Kidney (tissue), 14 donors: ENCODE results near the gene PRM3. TPM values are rescaled to one million over a fixed set of nuclear protein-coding genes. Genes with fewer than 3 reads are reported as not detected.
A peak's percentile ranks its signal among the peaks of the same experiment; 100 is the strongest.

ENCODE experiments used
- DNase-seq, 5 donors: peaks; one replicate each; pipeline ENCODE4 v3.0.0-alpha.2; 2013 to 2020
- FAIRE-seq: peaks from 2 replicates; lab custom pipeline; 2012; peaks lifted over from hg19 to GRCh38; lab: Jason Lieb, UNC
- H3K27ac ChIP-seq, 2 donors: one replicate each; pipeline ENCODE4 v1.7.0; 2013; ENCODE audit warnings: low read depth in 2 of 2, low read length in 2 of 2, inconsistent platforms in 1 of 2
- H3K27me3 ChIP-seq: one replicate; pipeline ENCODE4 v1.7.1; 2013; ENCODE audit warnings: low read length, inconsistent platforms; ENCODE audit not compliant: control insufficient read depth, insufficient read depth
- H3K36me3 ChIP-seq, 3 donors: one replicate each; pipeline versions ENCODE4 v1.7.0 to v1.7.1; 2013; ENCODE audit warnings: low read length in 3 of 3, control low read depth in 1 of 3, inconsistent platforms in 1 of 3; ENCODE audit not compliant: insufficient read depth in 3 of 3, control insufficient read depth in 2 of 3
- H3K4me1 ChIP-seq, 3 donors: one replicate each; pipeline versions ENCODE4 v1.7.0 to v1.7.1; 2013; ENCODE audit warnings: low read length in 3 of 3, inconsistent platforms in 1 of 3, low read depth in 1 of 3; ENCODE audit not compliant: control insufficient read depth in 2 of 3, insufficient read depth in 2 of 3
- H3K4me3 ChIP-seq, 3 donors: one replicate each; pipeline versions ENCODE4 v1.7.0 to v1.8.1; 2013; ENCODE audit warnings: low read length in 3 of 3, control low read depth in 1 of 3, inconsistent platforms in 1 of 3
- H3K9ac ChIP-seq, 3 donors: one replicate each; pipeline versions ENCODE4 v1.7.0 to v1.7.1; 2013; ENCODE audit warnings: low read length in 3 of 3, control low read depth in 1 of 3, inconsistent platforms in 1 of 3
- H3K9me3 ChIP-seq, 3 donors: one replicate each; pipeline versions ENCODE4 v1.7.0 to v1.7.1; 2013; ENCODE audit warnings: low read length in 3 of 3, control low read depth in 1 of 3, inconsistent platforms in 1 of 3; ENCODE audit not compliant: control insufficient read depth in 2 of 3, insufficient read depth in 1 of 3
- intact Hi-C: fragments of 100-400 bp; cut with DNase I; formaldehyde crosslinking; loops from one replicate; pipeline ENCODE4 v1.11.1; 2022
- polyA plus RNA-seq: library from polyadenylated mRNA; stranded (reverse); fragments of 350-450 nt; fragmentation: Illumina TruSeq; extraction: RNeasy Lipid Tissue Mini Kit (QIAGEN cat#74804); gene quantifications from one replicate; pipeline ENCODE4 v1.2.3, GENCODE V29; 2014; ENCODE audit warnings: low read depth, low replicate concordance; ENCODE audit not compliant: insufficient read depth
- total RNA-seq: library from RNA; stranded (reverse); fragmentation: NEBNext Ultra II Directional; extraction: Animal tissue kit (Norgen Biotek cat#: 25700); gene quantifications from one replicate; pipeline ENCODE4 v1.2.1, GENCODE V29; 2021
- TF ChIP-seq, protein P1 (sequence below): IDR thresholded peaks from 3 replicates; pipeline ENCODE4 v1.5.1; 2012; ENCODE audit warnings: mild to moderate bottlenecking, moderate library complexity, borderline replicate concordance; ENCODE audit not compliant: insufficient read depth; ENCODE audit errors: extremely low read depth
- donor health status: control.
- donor health status: control.
- donor health status: control.
- donor health status: control.
- donor health status: control.
- donor health status: DM: yes; HTN: yes; CAD: no.
- donor health status: Normal renal cell carcinoma (clear cell type).

The PRM3 gene
- total and polyA plus RNA-seq, 2 donors from 2014 or later = not detected

DNA sequence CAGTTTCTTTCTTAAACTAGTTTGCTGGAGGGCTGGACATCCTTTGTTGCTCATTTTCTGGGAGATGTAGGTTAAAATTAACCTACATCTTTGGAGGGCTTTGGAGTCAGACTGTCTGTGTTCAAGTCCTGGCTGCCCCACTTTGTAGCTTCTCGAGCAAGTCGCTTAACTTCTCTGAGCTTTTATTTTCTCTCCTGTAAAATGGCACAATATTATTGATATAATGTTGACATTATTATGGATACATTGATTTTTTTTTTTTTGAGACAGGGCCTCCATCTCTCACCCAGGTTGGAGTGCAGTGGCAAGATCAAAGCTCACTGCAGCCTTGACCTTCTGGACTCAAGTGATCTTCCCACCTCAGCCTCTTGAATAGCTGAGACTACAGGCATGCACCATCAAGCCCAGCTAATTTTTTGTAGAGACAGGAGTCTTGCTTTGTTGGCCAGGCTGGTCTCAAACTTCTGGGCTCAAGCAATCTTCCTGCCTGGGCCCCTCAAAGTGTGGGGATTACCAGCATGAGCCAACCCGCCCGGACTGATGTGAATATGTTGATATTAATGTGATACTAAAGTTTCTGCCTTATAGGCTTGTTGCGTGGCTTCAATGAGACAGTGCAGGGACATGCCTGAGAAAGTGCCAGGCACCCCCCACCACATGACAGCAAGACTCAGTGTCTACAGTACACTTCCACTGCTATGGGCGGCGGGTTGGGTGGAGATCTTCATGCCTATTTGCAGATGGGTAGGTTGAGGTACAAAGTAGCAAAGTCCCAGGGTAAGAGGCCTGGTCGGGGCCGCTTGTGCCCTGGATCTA, 40.3 kb upstream of the PRM3 start:
- TF ChIP-seq, protein P1, sequence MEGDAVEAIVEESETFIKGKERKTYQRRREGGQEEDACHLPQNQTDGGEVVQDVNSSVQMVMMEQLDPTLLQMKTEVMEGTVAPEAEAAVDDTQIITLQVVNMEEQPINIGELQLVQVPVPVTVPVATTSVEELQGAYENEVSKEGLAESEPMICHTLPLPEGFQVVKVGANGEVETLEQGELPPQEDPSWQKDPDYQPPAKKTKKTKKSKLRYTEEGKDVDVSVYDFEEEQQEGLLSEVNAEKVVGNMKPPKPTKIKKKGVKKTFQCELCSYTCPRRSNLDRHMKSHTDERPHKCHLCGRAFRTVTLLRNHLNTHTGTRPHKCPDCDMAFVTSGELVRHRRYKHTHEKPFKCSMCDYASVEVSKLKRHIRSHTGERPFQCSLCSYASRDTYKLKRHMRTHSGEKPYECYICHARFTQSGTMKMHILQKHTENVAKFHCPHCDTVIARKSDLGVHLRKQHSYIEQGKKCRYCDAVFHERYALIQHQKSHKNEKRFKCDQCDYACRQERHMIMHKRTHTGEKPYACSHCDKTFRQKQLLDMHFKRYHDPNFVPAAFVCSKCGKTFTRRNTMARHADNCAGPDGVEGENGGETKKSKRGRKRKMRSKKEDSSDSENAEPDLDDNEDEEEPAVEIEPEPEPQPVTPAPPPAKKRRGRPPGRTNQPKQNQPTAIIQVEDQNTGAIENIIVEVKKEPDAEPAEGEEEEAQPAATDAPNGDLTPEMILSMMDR = no peak
- DNase-seq (no peak), FAIRE-seq (no peak)
- Histone ChIP-seq H3K9ac (no peak overlapping the region), H3K4me3 (no peak overlapping the region), H3K36me3 (no peaks in the 10 kb centered on the region), H3K27me3 (no peaks in the 10 kb centered on the region), H3K9me3 (no peaks in the 10 kb centered on the region), H3K4me1 (peaks cover 0 to 19% (median 6%) of the 10 kb centered on the region in 3 donors), H3K27ac (no peak overlapping the region)
- intact Hi-C loops = no loop called here

- Histone ChIP-seq H3K36me3 (no peaks in the 10 kb centered on the region), H3K4me1 (peaks cover 0 to 24% (median 6%) of the 10 kb centered on the region in 3 donors), H3K27me3 (no peaks in the 10 kb centered on the region), H3K27ac (peak overlapping the region in 1 of 2 donors; percentile 52), H3K9ac (no peak overlapping the region), H3K4me3 (peak overlapping the region in 2 of 3 donors; percentile 12), H3K9me3 (no peaks in the 10 kb centered on the region)
- FAIRE-seq (no peak), DNase-seq (peak in 4 of 5 donors; percentile 68 to 88 (median 86))
- TF ChIP-seq, protein P1 = no peak
- intact Hi-C loops = no loop called here
These were observed 39.5 kb upstream of the PRM3 start for GRCh38 chr16:11312718-11313492.

DNA sequence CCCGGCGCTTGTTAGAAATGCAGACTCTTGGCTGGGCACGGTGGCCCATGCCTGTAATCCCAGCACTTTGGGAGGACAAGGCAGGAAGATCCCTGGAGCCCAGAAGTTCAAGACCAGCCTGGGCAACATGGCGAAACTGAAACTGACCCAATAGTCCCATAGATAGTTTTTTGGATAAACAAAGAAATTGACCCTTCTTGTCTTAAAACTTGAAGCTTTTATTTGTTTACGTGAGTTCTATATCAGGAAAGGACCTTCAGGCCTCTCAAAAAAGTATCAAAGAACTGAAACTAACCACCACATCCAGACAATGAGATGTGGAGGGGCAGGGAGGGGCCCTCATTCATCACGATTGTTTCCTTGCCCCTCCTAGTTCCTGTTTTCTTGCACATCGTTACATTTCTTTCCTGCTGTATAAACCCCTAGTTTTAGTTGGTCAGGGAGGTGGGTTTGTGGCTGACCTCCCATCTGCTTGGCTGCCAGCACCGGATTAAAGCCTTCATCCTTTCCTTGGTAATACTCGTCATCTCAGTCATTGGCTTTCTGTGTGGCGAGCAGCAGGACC, 37.6 kb upstream of the PRM3 start:
- H3K9ac ChIP-seq = no peak overlapping the region
- H3K4me1 ChIP-seq = peaks cover 0 to 23% (median 6%) of the 10 kb centered on the region in 3 donors
- H3K4me3 ChIP-seq = no peak overlapping the region
- no peaks in the 10 kb centered on the region for H3K9me3 ChIP-seq
- H3K36me3 ChIP-seq = no peaks in the 10 kb centered on the region
- DNase-seq (no peak), FAIRE-seq (no peak)
- peak overlapping the region in 1 of 2 donors; percentile 69 for H3K27ac ChIP-seq
- intact Hi-C loops = no loop called here
- H3K27me3 ChIP-seq = no peaks in the 10 kb centered on the region
- TF ChIP-seq, protein P1 = no peak
